ENCODE measurements around the gene KCNIP3.

GRCh38 chr2:95277246-95277906, 19.8 kb upstream of the KCNIP3 start:
- TF ChIP-seq SP1 (IDR thresholded peaks at IDR 0.05) (no peak), BHLHE40 (IDR thresholded peaks at IDR 0.05; ENCODE audit: borderline replicate concordance) (no peak), SUZ12 (IDR thresholded peaks at IDR 0.05) (no peak), L3MBTL2 (conservative IDR thresholded peaks at IDR 0.05) (no peak), TARDBP (IDR thresholded peaks at IDR 0.05) (no peak), NFRKB (IDR thresholded peaks at IDR 0.05) (no peak), ARNT (IDR thresholded peaks at IDR 0.05) (no peak), FOXK2 (IDR thresholded peaks at IDR 0.05) (no peak), FOXA1 (IDR thresholded peaks at IDR 0.05) (no peak), FOXM1 (IDR thresholded peaks at IDR 0.05; ENCODE audit: borderline replicate concordance) (no peak)
